Measurements from ENCODE around the gene DNHD1. TPM values are rescaled to one million over a fixed set of nuclear protein-coding genes. Genes with fewer than 3 reads are reported as not detected.
A peak's percentile ranks its signal among the peaks of the same experiment; 100 is the strongest.

DNHD1 gene
- total and polyA plus RNA-seq, 2 experiments from 2014 or later, result 7.3 to 7.9 TPM

- no peak for DNase-seq (ENCODE audit: low spot score)
- no peaks in the 10 kb centered on the region for H3K9me2 ChIP-seq (replicated peaks; ENCODE audit: insufficient read depth)
- no peaks in the 10 kb centered on the region for H4K20me1 ChIP-seq (ENCODE audit: insufficient read depth, poor library complexity, severe bottlenecking)
- no peak overlapping the region for H2AFZ ChIP-seq
- no peaks in the 10 kb centered on the region for H3K27me3 ChIP-seq
- WGBS (ENCODE audit: low lambda C conversion rate, missing lambda C conversion rate), result 93% methylated on average over 2 of the region's 2 CpGs
- peaks cover 50% of the 10 kb centered on the region for H3K79me2 ChIP-seq
- peaks cover 17% of the 10 kb centered on the region for H3K4me1 ChIP-seq (ENCODE audit: insufficient read depth)
- H3K9me3 ChIP-seq (ENCODE audit: low read depth), result no peaks in the 10 kb centered on the region
- H3K36me3 ChIP-seq (replicated peaks; ENCODE audit: insufficient read depth, low read depth), result no peaks in the 10 kb centered on the region
- H3K4me3 ChIP-seq, result no peak overlapping the region
- TF ChIP-seq EZH2phosphoT487 (IDR thresholded peaks at IDR 0.05; ENCODE audit: low read depth, severe bottlenecking, unreplicated experiment) (no peak), CTCF (IDR thresholded peaks at IDR 0.05; ENCODE audit: poor library complexity) (no peak), EZH2 (IDR thresholded peaks at IDR 0.05; ENCODE audit: borderline replicate concordance) (no peak)
- H3K4me2 ChIP-seq, result no peak overlapping the region
- no peak overlapping the region for H3K27ac ChIP-seq
Observed at GRCh38 chr11:6599881-6600390, 102.9 kb downstream of the DNHD1 start.

GRCh38 chr11:6601041-6601461 lies 104.0 kb downstream of the DNHD1 start:
- 97% methylated on average over 13 of the region's 13 CpGs for WGBS (ENCODE audit: low lambda C conversion rate, missing lambda C conversion rate)
- H3K9me2 ChIP-seq (replicated peaks; ENCODE audit: insufficient read depth), result no peaks in the 10 kb centered on the region
- no peak overlapping the region for H3K27ac ChIP-seq
- H3K27me3 ChIP-seq, result no peaks in the 10 kb centered on the region
- H3K4me3 ChIP-seq, result no peak overlapping the region
- DNase-seq (ENCODE audit: low spot score), result no peak
- no peaks in the 10 kb centered on the region for H3K9me3 ChIP-seq (ENCODE audit: low read depth)
- TF ChIP-seq EZH2 (IDR thresholded peaks at IDR 0.05; ENCODE audit: borderline replicate concordance) (no peak), CTCF (IDR thresholded peaks at IDR 0.05; ENCODE audit: poor library complexity) (no peak), EZH2phosphoT487 (IDR thresholded peaks at IDR 0.05; ENCODE audit: low read depth, severe bottlenecking, unreplicated experiment) (no peak)
- H2AFZ ChIP-seq, result no peak overlapping the region
- H3K4me2 ChIP-seq, result no peak overlapping the region
- H3K79me2 ChIP-seq, result peaks cover 61% of the 10 kb centered on the region
- H4K20me1 ChIP-seq (ENCODE audit: insufficient read depth, poor library complexity, severe bottlenecking), result no peaks in the 10 kb centered on the region
- peaks cover 28% of the 10 kb centered on the region for H3K4me1 ChIP-seq (ENCODE audit: insufficient read depth)
- no peaks in the 10 kb centered on the region for H3K36me3 ChIP-seq (replicated peaks; ENCODE audit: insufficient read depth, low read depth)

GRCh38 chr11:6602096-6602940 lies 105.2 kb downstream of the DNHD1 start:
- peaks cover 68% of the 10 kb centered on the region for H3K79me2 ChIP-seq
- no peaks in the 10 kb centered on the region for H4K20me1 ChIP-seq (ENCODE audit: insufficient read depth, poor library complexity, severe bottlenecking)
- H3K4me1 ChIP-seq (ENCODE audit: insufficient read depth), result peaks cover 37% of the 10 kb centered on the region
- no peak overlapping the region for H2AFZ ChIP-seq
- no peaks in the 10 kb centered on the region for H3K9me2 ChIP-seq (replicated peaks; ENCODE audit: insufficient read depth)
- peak overlapping the region; percentile 80 for H3K4me3 ChIP-seq
- no peak for TF ChIP-seq EZH2phosphoT487 (IDR thresholded peaks at IDR 0.05; ENCODE audit: low read depth, severe bottlenecking, unreplicated experiment)
- no peak for TF ChIP-seq CTCF (IDR thresholded peaks at IDR 0.05; ENCODE audit: poor library complexity)
- no peak for TF ChIP-seq EZH2 (IDR thresholded peaks at IDR 0.05; ENCODE audit: borderline replicate concordance)
- peak overlapping the region; percentile 96 for H3K4me2 ChIP-seq
- no peaks in the 10 kb centered on the region for H3K27me3 ChIP-seq
- no peaks in the 10 kb centered on the region for H3K36me3 ChIP-seq (replicated peaks; ENCODE audit: insufficient read depth, low read depth)
- H3K27ac ChIP-seq, result peak overlapping the region; percentile 98
- no peak for DNase-seq (ENCODE audit: low spot score)
- WGBS (ENCODE audit: low lambda C conversion rate, missing lambda C conversion rate), result 66% methylated on average over 7 of the region's 7 CpGs
- no peaks in the 10 kb centered on the region for H3K9me3 ChIP-seq (ENCODE audit: low read depth)

All from hepatocyte (in vitro differentiated cells).